GM23338 (cell line): ENCODE results near the gene TCL1A. TPM values are rescaled to one million over a fixed set of nuclear protein-coding genes. Genes with fewer than 3 reads are reported as not detected.

Source experiments
- ATAC-seq: fragments of 200-7000 bp; cut with Tn5 transposase; 3 replicates; pipeline ENCODE4 v1.9.1; 2020
- DNase-seq: peaks from one replicate; pipeline ENCODE4 v3.0.0-alpha.2; 2015; ENCODE audit warnings: low spot score
- H2AFZ ChIP-seq: fragments of 200-600 bp; sonication (generic); 2 replicates; pipeline ENCODE4 v1.8.0; 2016; ENCODE audit warnings: antibody characterized with exemption, mild to moderate bottlenecking, moderate library complexity
- H3F3A ChIP-seq: fragments of 200-600 bp; sonication (generic); replicated peaks from 2 replicates; pipeline ENCODE4 v1.8.0; 2017; ENCODE audit warnings: antibody characterized with exemption, mixed run types, low read depth
- H3K27ac ChIP-seq: fragments of 200-600 bp; sonication (generic); 2 replicates; pipeline ENCODE4 v1.6.1; 2016; ENCODE audit warnings: low read depth
- H3K27me3 ChIP-seq: fragments of 200-600 bp; sonication (generic); 2 replicates; pipeline ENCODE4 v1.8.0; 2016; ENCODE audit warnings: mild to moderate bottlenecking, mixed run types, moderate library complexity; ENCODE audit not compliant: insufficient read depth
- H3K36me3 ChIP-seq: fragments of 200-600 bp; sonication (generic); 2 replicates; pipeline ENCODE4 v1.8.0; 2016; ENCODE audit warnings: mild to moderate bottlenecking; ENCODE audit not compliant: insufficient read depth
- H3K4me1 ChIP-seq: fragments of 200-600 bp; sonication (generic); 2 replicates; pipeline ENCODE4 v1.8.0; 2016; ENCODE audit warnings: mild to moderate bottlenecking, moderate library complexity; ENCODE audit not compliant: insufficient read depth
- H3K4me2 ChIP-seq: fragments of 200-600 bp; sonication (generic); 2 replicates; pipeline ENCODE4 v1.7.1; 2017; ENCODE audit warnings: mixed run types
- H3K4me3 ChIP-seq: fragments of 200-600 bp; sonication (generic); 2 replicates; pipeline ENCODE4 v1.6.1; 2016; ENCODE audit warnings: mixed run types
- H3K79me2 ChIP-seq: fragments of 200-600 bp; sonication (generic); replicated peaks from 2 replicates; pipeline ENCODE4 v1.8.0; 2017; ENCODE audit warnings: mild to moderate bottlenecking; ENCODE audit not compliant: insufficient read depth
- H3K9me2 ChIP-seq: fragments of 200-600 bp; sonication (generic); 2 replicates; pipeline ENCODE4 v1.8.0; 2017; ENCODE audit not compliant: insufficient read depth
- H4K20me1 ChIP-seq: fragments of 200-600 bp; sonication (generic); replicated peaks from 2 replicates; pipeline ENCODE4 v1.8.0; 2017; ENCODE audit warnings: mild to moderate bottlenecking; ENCODE audit not compliant: insufficient read depth
- H3K27ac Mint-ChIP-seq: 2 replicates; pipeline ENCODE4 v1.8.0; 2020; ENCODE audit warnings: inconsistent platforms, mild to moderate bottlenecking, moderate library complexity, mixed read lengths
- H3K27me3 Mint-ChIP-seq: 3 replicates; pipeline ENCODE4 v1.8.0; 2022; ENCODE audit warnings: low read depth, mild to moderate bottlenecking, moderate library complexity, mixed read lengths, inconsistent platforms; ENCODE audit not compliant: insufficient read depth, poor library complexity
- H3K36me3 Mint-ChIP-seq: 3 replicates; pipeline ENCODE4 v1.8.0; 2021; ENCODE audit warnings: low read depth, mild to moderate bottlenecking, inconsistent platforms, moderate library complexity, mixed read lengths
- H3K4me1 Mint-ChIP-seq: 3 replicates; pipeline ENCODE4 v1.8.0; 2020; ENCODE audit warnings: mild to moderate bottlenecking, inconsistent platforms, mixed read lengths
- H3K4me3 Mint-ChIP-seq: 3 replicates; pipeline ENCODE4 v1.8.0; 2021; ENCODE audit warnings: moderate library complexity, mild to moderate bottlenecking, inconsistent platforms, mixed read lengths
- H3K9me3 Mint-ChIP-seq: 3 replicates; pipeline ENCODE4 v1.8.0; 2020; ENCODE audit warnings: moderate library complexity, mild to moderate bottlenecking, inconsistent platforms, mixed read lengths
- CREB1 ChIP-seq: fragments of 250-450 bp; sonication (Bioruptor Pico); IDR thresholded peaks from 2 replicates; pipeline ENCODE4 v1.5.0; 2020; ENCODE audit warnings: low read depth, mild to moderate bottlenecking, moderate library complexity
- EZH2 ChIP-seq: fragments of 200-600 bp; sonication (generic); IDR thresholded peaks from one replicate; pipeline ENCODE4 v1.8.0; 2017; ENCODE audit warnings: antibody characterized with exemption, mild to moderate bottlenecking, low read depth; ENCODE audit not compliant: unreplicated experiment
- EZH2phosphoT487 ChIP-seq: fragments of 200-600 bp; sonication (generic); IDR thresholded peaks from one replicate; pipeline ENCODE4 v1.8.1; 2018; ENCODE audit warnings: antibody characterized with exemption; ENCODE audit not compliant: unreplicated experiment
- JUNB ChIP-seq: IDR thresholded peaks from one replicate; pipeline ENCODE4 v1.6.1; 2016; ENCODE audit warnings: antibody characterized with exemption; ENCODE audit not compliant: unreplicated experiment
- NANOG ChIP-seq: IDR thresholded peaks from 2 replicates; pipeline ENCODE4 v1.6.1; 2016; ENCODE audit warnings: antibody characterized with exemption, borderline replicate concordance
- POLR2AphosphoS5 ChIP-seq: IDR thresholded peaks from 2 replicates; pipeline ENCODE4 v1.6.1; 2016; ENCODE audit warnings: antibody characterized with exemption, low read depth
- STAT1 ChIP-seq: IDR thresholded peaks from one replicate; pipeline ENCODE4 v1.6.1; 2016; ENCODE audit warnings: antibody characterized with exemption; ENCODE audit not compliant: unreplicated experiment
- ZNF114 ChIP-seq: fragments of 250-450 bp; sonication (Bioruptor Pico); IDR thresholded peaks from 2 replicates; pipeline ENCODE4 v1.5.0; 2020; ENCODE audit warnings: mild to moderate bottlenecking, moderate library complexity
- ZNF331 ChIP-seq: fragments of 250-450 bp; sonication (Bioruptor Pico); IDR thresholded peaks from 2 replicates; pipeline ENCODE4 v1.5.0; 2020; ENCODE audit warnings: low read depth, mild to moderate bottlenecking, moderate library complexity
- polyA plus RNA-seq: library from polyadenylated mRNA; unstranded; fragments of >200 nt; fragmentation: Nextera tagmentation; extraction: Ambion mirVana; gene quantifications from 2 replicates; pipeline ENCODE4 v1.2.1, GENCODE V29; 2016
- total RNA-seq: library from RNA; depleted of rRNA; stranded (reverse); fragments of >200 nt; shearing (Covaris generic); gene quantifications from 2 replicates; pipeline ENCODE4 v1.2.3, GENCODE V29; 2014
- TF ChIP-seq, protein P1 (sequence below): IDR thresholded peaks from one replicate; pipeline ENCODE4 v1.6.1; 2018; ENCODE audit warnings: antibody characterized with exemption; ENCODE audit not compliant: unreplicated experiment
- TF ChIP-seq, protein P2 (sequence below): fragments of 250-450 bp; sonication (Bioruptor Pico); IDR thresholded peaks from 2 replicates; pipeline ENCODE4 v1.5.0; 2020; ENCODE audit warnings: mild to moderate bottlenecking, moderate library complexity
- TF ChIP-seq, protein P3 (sequence below): IDR thresholded peaks from 2 replicates; pipeline ENCODE4 v1.6.1; 2016; ENCODE audit warnings: antibody characterized with exemption
- TF ChIP-seq, protein P4 (sequence below), 2 experiments: fragments of 200-600 bp in 1 of 2; sonication (generic) in 1 of 2; conservative IDR thresholded peaks; 2 replicates each; pipeline versions ENCODE4 v1.5.1 to v1.6.1; 2016 to 2017; ENCODE audit warnings: antibody characterized with exemption in 2 of 2, low read depth in 2 of 2, mild to moderate bottlenecking in 2 of 2, moderate library complexity in 1 of 2

Gene TCL1A
- total and polyA plus RNA-seq, 2 experiments from 2014 or later: 3.6 to 5.3 TPM

DNA sequence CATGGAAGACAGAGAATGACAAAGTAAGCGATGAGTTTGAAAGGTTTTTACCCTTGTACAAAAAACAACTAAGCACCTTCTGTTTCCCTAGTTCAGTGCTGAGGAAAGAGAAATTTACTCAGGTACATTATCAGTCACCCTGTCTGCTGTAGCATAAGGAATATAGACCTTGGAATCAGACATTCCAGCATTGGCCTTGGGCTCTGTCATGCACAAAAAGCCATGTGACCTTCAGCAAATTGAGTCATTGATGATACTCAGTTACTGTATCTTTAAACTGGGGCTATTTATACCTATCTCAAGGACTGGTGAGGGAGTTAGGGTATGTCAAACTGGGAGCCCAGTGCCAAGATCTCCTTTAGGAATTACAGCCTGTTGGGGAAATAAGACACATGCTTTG, 19.3 kb upstream of the TCL1A start:
- peaks cover 11% of the 10 kb centered on the region; the same call in 2 of the 3 replicates for H3K9me3 Mint-ChIP-seq
- peaks cover 5% of the 10 kb centered on the region; the same call in 2 of the 3 replicates for H3K36me3 Mint-ChIP-seq
- 0 out of 2 replicates have a peak, but pooled peaks cover 4% of the 10 kb centered on the region for H3K4me1 ChIP-seq
- no peak overlapping the region for H3K27ac Mint-ChIP-seq
- H3F3A ChIP-seq: no peaks in the 10 kb centered on the region
- H3K79me2 ChIP-seq: no peaks in the 10 kb centered on the region
- H3K27me3 Mint-ChIP-seq: no peaks in the 10 kb centered on the region
- peaks cover 14% of the 10 kb centered on the region; the same call in 2 of the 3 replicates for H3K4me1 Mint-ChIP-seq
- no peak overlapping the region for H3K4me3 ChIP-seq
- DNase-seq (no peak), ATAC-seq (no peak)
- no peak overlapping the region for H3K4me3 Mint-ChIP-seq
- peaks cover 5% of the 10 kb centered on the region; the same call in 1 of the 2 replicates for H3K9me2 ChIP-seq
- H2AFZ ChIP-seq: 0 out of 2 replicates have a peak overlapping the region, but pooled peaks have one; percentile 56
- H3K27ac ChIP-seq: no peak overlapping the region
- H3K27me3 ChIP-seq: no peaks in the 10 kb centered on the region
- no peak overlapping the region for H3K4me2 ChIP-seq
- H3K36me3 ChIP-seq: no peaks in the 10 kb centered on the region
- H4K20me1 ChIP-seq: no peaks in the 10 kb centered on the region
- TF ChIP-seq EZH2phosphoT487 (no peak), POLR2AphosphoS5 (no peak), EZH2 (no peak), ZNF331 (CRISPR knock-in tag) (no peak), CREB1 (CRISPR knock-in tag) (no peak), ZNF114 (CRISPR knock-in tag) (no peak), NANOG (no peak), STAT1 (no peak), JUNB (no peak)
- TF ChIP-seq, protein P1, sequence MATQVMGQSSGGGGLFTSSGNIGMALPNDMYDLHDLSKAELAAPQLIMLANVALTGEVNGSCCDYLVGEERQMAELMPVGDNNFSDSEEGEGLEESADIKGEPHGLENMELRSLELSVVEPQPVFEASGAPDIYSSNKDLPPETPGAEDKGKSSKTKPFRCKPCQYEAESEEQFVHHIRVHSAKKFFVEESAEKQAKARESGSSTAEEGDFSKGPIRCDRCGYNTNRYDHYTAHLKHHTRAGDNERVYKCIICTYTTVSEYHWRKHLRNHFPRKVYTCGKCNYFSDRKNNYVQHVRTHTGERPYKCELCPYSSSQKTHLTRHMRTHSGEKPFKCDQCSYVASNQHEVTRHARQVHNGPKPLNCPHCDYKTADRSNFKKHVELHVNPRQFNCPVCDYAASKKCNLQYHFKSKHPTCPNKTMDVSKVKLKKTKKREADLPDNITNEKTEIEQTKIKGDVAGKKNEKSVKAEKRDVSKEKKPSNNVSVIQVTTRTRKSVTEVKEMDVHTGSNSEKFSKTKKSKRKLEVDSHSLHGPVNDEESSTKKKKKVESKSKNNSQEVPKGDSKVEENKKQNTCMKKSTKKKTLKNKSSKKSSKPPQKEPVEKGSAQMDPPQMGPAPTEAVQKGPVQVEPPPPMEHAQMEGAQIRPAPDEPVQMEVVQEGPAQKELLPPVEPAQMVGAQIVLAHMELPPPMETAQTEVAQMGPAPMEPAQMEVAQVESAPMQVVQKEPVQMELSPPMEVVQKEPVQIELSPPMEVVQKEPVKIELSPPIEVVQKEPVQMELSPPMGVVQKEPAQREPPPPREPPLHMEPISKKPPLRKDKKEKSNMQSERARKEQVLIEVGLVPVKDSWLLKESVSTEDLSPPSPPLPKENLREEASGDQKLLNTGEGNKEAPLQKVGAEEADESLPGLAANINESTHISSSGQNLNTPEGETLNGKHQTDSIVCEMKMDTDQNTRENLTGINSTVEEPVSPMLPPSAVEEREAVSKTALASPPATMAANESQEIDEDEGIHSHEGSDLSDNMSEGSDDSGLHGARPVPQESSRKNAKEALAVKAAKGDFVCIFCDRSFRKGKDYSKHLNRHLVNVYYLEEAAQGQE: no peak
- TF ChIP-seq, protein P2, sequence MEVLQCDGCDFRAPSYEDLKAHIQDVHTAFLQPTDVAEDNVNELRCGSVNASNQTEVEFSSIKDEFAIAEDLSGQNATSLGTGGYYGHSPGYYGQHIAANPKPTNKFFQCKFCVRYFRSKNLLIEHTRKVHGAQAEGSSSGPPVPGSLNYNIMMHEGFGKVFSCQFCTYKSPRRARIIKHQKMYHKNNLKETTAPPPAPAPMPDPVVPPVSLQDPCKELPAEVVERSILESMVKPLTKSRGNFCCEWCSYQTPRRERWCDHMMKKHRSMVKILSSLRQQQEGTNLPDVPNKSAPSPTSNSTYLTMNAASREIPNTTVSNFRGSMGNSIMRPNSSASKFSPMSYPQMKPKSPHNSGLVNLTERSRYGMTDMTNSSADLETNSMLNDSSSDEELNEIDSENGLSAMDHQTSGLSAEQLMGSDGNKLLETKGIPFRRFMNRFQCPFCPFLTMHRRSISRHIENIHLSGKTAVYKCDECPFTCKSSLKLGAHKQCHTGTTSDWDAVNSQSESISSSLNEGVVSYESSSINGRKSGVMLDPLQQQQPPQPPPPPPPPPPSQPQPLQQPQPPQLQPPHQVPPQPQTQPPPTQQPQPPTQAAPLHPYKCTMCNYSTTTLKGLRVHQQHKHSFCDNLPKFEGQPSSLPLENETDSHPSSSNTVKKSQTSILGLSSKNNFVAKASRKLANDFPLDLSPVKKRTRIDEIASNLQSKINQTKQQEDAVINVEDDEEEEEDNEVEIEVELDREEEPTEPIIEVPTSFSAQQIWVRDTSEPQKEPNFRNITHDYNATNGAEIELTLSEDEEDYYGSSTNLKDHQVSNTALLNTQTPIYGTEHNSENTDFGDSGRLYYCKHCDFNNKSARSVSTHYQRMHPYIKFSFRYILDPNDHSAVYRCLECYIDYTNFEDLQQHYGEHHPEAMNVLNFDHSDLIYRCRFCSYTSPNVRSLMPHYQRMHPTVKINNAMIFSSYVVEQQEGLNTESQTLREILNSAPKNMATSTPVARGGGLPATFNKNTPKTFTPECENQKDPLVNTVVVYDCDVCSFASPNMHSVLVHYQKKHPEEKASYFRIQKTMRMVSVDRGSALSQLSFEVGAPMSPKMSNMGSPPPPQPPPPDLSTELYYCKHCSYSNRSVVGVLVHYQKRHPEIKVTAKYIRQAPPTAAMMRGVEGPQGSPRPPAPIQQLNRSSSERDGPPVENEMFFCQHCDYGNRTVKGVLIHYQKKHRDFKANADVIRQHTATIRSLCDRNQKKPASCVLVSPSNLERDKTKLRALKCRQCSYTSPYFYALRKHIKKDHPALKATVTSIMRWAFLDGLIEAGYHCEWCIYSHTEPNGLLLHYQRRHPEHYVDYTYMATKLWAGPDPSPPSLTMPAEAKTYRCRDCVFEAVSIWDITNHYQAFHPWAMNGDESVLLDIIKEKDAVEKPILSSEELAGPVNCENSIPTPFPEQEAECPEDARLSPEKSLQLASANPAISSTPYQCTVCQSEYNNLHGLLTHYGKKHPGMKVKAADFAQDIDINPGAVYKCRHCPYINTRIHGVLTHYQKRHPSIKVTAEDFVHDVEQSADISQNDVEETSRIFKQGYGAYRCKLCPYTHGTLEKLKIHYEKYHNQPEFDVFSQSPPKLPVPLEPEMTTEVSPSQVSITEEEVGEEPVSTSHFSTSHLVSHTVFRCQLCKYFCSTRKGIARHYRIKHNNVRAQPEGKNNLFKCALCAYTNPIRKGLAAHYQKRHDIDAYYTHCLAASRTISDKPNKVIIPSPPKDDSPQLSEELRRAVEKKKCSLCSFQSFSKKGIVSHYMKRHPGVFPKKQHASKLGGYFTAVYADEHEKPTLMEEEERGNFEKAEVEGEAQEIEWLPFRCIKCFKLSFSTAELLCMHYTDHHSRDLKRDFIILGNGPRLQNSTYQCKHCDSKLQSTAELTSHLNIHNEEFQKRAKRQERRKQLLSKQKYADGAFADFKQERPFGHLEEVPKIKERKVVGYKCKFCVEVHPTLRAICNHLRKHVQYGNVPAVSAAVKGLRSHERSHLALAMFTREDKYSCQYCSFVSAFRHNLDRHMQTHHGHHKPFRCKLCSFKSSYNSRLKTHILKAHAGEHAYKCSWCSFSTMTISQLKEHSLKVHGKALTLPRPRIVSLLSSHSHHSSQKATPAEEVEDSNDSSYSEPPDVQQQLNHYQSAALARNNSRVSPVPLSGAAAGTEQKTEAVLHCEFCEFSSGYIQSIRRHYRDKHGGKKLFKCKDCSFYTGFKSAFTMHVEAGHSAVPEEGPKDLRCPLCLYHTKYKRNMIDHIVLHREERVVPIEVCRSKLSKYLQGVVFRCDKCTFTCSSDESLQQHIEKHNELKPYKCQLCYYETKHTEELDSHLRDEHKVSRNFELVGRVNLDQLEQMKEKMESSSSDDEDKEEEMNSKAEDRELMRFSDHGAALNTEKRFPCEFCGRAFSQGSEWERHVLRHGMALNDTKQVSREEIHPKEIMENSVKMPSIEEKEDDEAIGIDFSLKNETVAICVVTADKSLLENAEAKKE (CRISPR knock-in tag): no peak
- TF ChIP-seq, protein P3, sequence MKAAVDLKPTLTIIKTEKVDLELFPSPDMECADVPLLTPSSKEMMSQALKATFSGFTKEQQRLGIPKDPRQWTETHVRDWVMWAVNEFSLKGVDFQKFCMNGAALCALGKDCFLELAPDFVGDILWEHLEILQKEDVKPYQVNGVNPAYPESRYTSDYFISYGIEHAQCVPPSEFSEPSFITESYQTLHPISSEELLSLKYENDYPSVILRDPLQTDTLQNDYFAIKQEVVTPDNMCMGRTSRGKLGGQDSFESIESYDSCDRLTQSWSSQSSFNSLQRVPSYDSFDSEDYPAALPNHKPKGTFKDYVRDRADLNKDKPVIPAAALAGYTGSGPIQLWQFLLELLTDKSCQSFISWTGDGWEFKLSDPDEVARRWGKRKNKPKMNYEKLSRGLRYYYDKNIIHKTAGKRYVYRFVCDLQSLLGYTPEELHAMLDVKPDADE: no peak
- TF ChIP-seq, protein P4, sequence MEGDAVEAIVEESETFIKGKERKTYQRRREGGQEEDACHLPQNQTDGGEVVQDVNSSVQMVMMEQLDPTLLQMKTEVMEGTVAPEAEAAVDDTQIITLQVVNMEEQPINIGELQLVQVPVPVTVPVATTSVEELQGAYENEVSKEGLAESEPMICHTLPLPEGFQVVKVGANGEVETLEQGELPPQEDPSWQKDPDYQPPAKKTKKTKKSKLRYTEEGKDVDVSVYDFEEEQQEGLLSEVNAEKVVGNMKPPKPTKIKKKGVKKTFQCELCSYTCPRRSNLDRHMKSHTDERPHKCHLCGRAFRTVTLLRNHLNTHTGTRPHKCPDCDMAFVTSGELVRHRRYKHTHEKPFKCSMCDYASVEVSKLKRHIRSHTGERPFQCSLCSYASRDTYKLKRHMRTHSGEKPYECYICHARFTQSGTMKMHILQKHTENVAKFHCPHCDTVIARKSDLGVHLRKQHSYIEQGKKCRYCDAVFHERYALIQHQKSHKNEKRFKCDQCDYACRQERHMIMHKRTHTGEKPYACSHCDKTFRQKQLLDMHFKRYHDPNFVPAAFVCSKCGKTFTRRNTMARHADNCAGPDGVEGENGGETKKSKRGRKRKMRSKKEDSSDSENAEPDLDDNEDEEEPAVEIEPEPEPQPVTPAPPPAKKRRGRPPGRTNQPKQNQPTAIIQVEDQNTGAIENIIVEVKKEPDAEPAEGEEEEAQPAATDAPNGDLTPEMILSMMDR (conservative IDR thresholded peaks at IDR 0.05; ENCODE audit: low read depth in 2 of 2): no peak
